22Rv1 (cell line): ENCODE measurements around the gene WBP2.

ENCODE experiments used
- ZFX ChIP-seq: fragments of 450-650 bp; IDR thresholded peaks from 2 replicates; pipeline ENCODE4 v1.6.1; 2017; ENCODE audit warnings: antibody characterized with exemption, borderline replicate concordance
- TF ChIP-seq, protein P1 (sequence below): fragments of 450-650 bp; IDR thresholded peaks from 2 replicates; pipeline ENCODE4 v1.5.1; 2017; ENCODE audit warnings: mild to moderate bottlenecking

GRCh38 chr17:75874323-75875181 lies 19.4 kb upstream of the WBP2 start:
- TF ChIP-seq, protein P1, sequence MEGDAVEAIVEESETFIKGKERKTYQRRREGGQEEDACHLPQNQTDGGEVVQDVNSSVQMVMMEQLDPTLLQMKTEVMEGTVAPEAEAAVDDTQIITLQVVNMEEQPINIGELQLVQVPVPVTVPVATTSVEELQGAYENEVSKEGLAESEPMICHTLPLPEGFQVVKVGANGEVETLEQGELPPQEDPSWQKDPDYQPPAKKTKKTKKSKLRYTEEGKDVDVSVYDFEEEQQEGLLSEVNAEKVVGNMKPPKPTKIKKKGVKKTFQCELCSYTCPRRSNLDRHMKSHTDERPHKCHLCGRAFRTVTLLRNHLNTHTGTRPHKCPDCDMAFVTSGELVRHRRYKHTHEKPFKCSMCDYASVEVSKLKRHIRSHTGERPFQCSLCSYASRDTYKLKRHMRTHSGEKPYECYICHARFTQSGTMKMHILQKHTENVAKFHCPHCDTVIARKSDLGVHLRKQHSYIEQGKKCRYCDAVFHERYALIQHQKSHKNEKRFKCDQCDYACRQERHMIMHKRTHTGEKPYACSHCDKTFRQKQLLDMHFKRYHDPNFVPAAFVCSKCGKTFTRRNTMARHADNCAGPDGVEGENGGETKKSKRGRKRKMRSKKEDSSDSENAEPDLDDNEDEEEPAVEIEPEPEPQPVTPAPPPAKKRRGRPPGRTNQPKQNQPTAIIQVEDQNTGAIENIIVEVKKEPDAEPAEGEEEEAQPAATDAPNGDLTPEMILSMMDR = no peak
- no peak for TF ChIP-seq ZFX
